ENCODE measurements around the gene BMPR2. TPM values are rescaled to one million over a fixed set of nuclear protein-coding genes. Genes with fewer than 3 reads are reported as not detected.

The BMPR2 gene
- polyA plus RNA-seq, 3 donors = 65.4 to 69.6 (median 69.6) TPM

- peak; percentile 33 to 59 (median 45) for DNase-seq (ENCODE audit: low read depth in 3 of 3, low spot score in 2 of 3)
Observed at GRCh38 chr2:202588647-202589581, 212.8 kb downstream of the BMPR2 start.

- DNase-seq (ENCODE audit: low read depth in 3 of 3, low spot score in 2 of 3) = no peak
Observed at GRCh38 chr2:202589582-202589949, 213.4 kb downstream of the BMPR2 start.

DNA sequence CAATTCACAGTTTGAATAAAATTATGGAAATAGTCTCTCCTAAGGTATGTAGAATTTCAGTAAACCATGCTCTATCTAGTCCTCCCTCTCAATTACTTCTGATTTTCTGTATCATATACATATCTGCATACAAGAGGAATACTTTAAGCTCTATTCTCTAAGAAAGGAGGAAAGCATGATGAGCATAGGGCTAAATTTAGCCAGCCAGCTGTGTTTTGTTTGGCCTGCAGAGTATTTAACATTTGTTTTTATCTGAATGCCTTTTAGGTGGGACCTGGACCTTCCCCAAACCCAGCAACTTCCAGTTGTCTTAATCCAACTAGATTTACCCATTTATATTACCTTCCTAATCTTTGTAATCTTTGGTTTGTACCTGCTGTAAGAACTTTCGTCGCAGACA is 216.4 kb downstream of the BMPR2 start:
- no peak for DNase-seq (ENCODE audit: low read depth in 3 of 3, low spot score in 2 of 3)

DNA sequence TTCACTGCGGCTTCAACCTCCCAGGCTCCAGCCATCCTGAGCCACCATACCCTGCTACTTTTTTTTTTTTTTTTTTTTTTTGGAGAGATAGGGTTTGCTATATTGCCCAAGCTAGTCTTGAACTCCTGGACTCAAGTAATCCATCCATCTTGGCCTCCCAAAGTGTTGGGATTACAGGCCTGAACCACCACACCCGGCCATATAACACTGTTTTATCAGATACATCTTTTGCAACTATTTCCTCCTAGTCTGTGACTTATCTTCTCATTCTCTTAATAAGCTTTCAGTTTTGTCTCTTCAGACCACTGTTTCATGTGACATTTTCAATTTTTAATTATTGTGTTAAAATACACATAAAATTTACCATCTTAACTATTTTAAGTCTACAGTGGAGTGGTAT is 223.0 kb downstream of the BMPR2 start:
- no peak for DNase-seq (ENCODE audit: low read depth in 3 of 3, low spot score in 2 of 3)

DNA sequence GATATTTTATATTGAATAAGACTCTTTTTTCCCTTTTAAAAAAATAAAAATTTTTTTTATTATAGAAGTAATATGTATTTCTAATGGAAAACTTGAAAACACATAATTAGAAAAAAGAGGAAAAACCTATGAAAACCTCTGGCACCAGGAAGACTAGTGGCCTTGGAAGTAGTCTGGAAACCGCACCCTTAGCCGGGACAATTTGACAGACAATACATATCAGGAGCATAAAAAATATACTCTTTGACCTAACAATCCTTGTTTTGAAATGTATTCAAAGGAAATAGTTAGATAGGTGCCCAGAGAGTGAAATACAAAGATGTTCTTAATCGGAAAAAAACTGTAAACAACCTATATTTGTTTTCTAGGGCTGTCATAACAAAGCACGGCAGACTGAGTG is 223.8 kb downstream of the BMPR2 start:
- no peak for DNase-seq (ENCODE audit: low read depth in 3 of 3, low spot score in 2 of 3)

DNA sequence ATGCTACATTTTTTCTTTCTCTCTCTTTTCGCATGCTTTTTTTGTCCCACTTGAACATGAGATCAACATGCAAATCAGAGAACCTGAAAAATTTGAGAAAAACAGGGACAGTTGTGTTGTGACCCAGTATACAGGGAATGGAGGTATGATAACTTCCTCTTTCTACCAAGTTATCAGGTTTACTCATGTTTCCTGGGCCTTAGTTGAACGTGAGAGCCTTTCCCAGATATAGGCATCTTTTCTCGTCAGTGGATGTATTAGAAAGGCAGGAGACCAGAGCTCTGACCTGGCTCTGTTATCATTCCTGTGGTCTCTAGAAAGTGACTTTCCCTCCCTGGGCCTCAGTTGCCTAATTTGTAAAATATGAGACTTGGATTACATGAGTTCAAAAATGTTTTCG is 228.6 kb downstream of the BMPR2 start:
- DNase-seq (ENCODE audit: low read depth in 3 of 3, low spot score in 2 of 3) = no peak

GRCh38 chr2:202605174-202605573 is 229.0 kb downstream of the BMPR2 start:
- no peak for DNase-seq (ENCODE audit: low read depth in 3 of 3, low spot score in 2 of 3)

- no peak for DNase-seq (ENCODE audit: low read depth in 3 of 3, low spot score in 2 of 3)
Observed at GRCh38 chr2:202608142-202608852, 232.2 kb downstream of the BMPR2 start.

DNA sequence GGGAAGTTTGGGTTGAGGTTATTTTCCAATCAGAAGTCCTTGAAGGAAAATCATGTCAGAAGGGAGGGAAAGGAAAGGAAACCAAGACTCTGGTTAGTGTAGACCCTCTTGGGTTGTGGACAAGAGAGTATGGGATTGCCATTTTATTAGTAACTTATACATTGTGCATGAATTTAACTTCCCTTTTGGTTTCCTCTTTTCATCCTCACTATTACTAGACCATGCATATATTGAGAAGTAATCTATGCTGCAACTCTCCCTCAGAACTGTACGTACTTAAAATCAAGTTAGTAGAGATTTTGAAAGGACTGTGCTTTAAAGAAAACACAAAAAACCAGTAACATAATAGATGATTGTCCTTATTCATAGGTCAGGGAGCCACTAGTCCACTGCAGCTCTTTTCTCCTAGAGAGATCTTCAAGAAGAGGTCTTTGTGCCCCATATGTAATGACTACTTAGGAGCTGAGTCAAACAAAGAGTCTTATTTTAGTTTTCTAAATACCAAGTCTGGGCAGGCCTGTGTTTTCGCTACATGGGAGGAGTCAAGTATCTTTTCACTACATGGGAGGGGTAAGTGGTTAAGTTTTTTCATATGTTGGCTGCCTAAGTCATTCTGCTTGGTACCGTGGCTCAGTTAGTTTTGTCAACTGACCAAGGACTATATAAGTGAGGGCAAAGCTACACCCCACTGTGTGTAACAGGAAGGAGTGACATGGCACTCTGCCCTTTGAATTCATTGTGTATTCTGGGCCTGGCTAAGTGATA is 233.4 kb downstream of the BMPR2 start:
- DNase-seq (ENCODE audit: low read depth in 3 of 3, low spot score in 2 of 3) = no peak

- DNase-seq (ENCODE audit: low read depth in 3 of 3, low spot score in 2 of 3) = no peak
Observed at GRCh38 chr2:202610380-202610779, 234.3 kb downstream of the BMPR2 start.

GRCh38 chr2:202612145-202612544 is 236.0 kb downstream of the BMPR2 start:
- DNase-seq (ENCODE audit: low read depth in 3 of 3, low spot score in 2 of 3) = no peak

GRCh38 chr2:202613479-202613878 is 237.4 kb downstream of the BMPR2 start:
- DNase-seq (ENCODE audit: low read depth in 3 of 3, low spot score in 2 of 3) = no peak

Other genes starting within 250 kb of the BMPR2 start
- gene SUMO1, start 137.7 kb upstream of the BMPR2 start, polyA plus RNA-seq (ENCODE audit: insufficient read length in 3 of 3) = 100 to 1,000 TPM; 220 to 232 (median 221) TPM
- 100 to 1,000 TPM; 111 to 127 (median 121) TPM for gene NOP58, start 110.6 kb upstream of the BMPR2 start, polyA plus RNA-seq (ENCODE audit: insufficient read length in 3 of 3)

Data from right renal cortex interstitium (tissue), 3 donors.